Endometrium (tissue), 2 donors: ENCODE results near the gene ACTR3C.
"Not testable (repeated sequence)": the region's sequence is repeated elsewhere in the genome, so short reads cannot be mapped to it uniquely, and the experiment has no call there.

Experiments
- FAIRE-seq: peaks from 2 replicates; lab custom pipeline; 2012; peaks lifted over from hg19 to GRCh38; lab: Jason Lieb, UNC
- donor health status: control.
- donor health status: control.

Gene ACTR3C

GRCh38 chr7:150281681-150282403 lies 41.5 kb downstream of the ACTR3C start:
- FAIRE-seq: not testable (repeated sequence)

DNA sequence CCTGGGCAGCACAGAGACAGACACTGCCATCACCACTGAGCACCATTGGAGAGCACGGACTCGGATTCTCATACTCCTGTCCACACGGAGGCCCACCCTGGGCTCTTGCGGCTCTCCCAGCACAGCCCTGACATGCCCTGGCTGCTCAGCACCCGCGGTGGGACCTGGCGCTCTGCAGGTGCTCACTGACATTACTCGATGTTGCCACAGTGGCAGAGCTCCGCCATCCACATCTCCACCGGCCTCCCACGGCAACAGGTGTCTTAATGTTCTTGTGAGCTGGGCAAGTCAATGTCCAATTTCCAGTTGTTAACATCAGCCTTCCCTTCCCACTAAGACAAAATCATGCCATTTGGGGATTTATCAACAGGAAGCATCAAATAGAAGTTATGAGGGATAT lies 45.0 kb downstream of the ACTR3C start:
- not testable (repeated sequence) for FAIRE-seq

DNA sequence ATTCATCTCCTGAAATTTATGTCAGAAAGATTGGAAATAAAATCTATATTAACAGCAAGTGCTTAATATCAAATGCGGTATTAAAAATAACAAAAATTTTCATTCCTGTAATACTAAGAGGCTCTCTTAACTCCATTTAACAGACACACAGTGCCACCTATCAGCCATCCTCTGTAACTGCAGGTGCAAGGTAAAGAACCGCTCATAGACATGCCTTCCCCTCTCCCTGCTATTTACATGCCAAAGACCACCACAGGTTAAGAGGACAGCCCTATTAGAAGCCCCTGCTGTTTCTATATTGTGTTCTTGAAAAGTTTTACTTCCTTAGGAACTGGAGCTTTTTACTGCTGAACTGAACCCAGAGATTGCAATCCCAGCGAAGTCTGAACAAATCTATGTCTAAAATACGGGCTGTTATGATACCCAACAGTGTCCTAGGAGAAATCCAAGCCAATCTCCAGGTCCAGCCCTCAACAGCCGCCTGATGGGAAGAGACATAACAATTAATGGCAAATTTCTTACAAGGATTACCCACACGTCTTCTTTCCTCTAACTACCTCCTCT lies 47.1 kb downstream of the ACTR3C start:
- FAIRE-seq: not testable (repeated sequence)

DNA sequence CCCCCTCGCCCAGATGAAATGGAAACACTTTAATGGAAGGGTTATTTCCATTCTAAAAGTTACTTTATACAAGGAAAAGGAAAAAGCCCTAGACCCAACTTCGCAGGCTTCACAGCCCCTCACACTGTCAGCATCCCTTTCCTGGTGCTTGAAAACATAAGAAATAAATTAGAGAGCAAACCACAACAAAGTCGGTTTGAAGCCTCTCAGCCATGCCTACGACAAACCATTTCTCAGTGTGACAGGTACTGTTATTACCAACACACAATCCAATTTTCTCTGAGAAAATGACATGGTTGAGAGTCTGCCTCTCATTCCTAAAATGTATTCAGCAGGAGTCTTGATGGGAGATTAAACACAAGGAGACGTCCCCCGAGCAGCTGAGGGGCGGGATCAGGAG lies 51.4 kb downstream of the ACTR3C start:
- FAIRE-seq: not testable (repeated sequence)

- not testable (repeated sequence) for FAIRE-seq
Measured at GRCh38 chr7:150270101-150270824, 53.1 kb downstream of the ACTR3C start.

DNA sequence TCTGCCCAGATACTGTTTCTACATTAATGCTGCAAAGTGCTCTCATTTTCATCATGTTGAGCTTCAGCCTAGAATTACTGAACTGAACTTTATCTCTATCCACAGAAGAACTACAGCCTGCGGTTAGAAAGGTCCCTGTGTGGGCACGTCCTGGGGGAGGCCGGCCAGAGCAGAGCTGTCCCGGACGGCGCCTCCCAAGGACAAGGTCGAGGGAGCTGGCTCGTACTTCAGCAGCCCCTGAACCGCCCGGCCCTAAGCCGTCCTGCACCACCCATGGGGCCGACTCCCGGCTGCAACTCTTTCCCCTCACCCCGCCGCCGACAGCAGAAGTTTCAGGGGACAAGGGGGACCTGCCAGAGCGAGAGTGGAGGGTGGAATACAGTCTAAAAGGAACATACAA lies 54.5 kb downstream of the ACTR3C start:
- not testable (repeated sequence) for FAIRE-seq

DNA sequence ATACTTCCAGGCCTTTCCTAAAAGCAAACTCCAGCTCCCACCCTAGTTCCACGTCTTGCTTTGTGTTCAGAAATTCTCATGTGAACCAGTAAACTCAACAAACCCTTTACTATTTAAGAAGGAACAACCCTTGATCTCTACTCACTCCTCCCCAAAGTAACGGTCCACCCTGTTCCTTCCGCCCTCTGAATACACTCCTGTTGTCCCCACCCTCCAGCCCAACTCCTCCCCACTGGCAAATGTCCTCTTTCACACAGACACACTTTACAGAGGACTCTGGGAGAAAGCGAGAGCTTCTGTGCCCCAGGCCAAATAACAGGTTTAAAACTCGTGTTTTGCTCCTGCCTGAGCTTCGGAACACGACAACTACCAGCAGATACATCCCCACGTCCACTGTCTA lies 55.1 kb downstream of the ACTR3C start:
- not testable (repeated sequence) for FAIRE-seq

- FAIRE-seq: not testable (repeated sequence)
Measured at GRCh38 chr7:150266953-150267665, 56.2 kb downstream of the ACTR3C start.

GRCh38 chr7:150262656-150263055 lies 60.7 kb downstream of the ACTR3C start:
- FAIRE-seq: not testable (repeated sequence)

GRCh38 chr7:150247745-150248144 lies 75.6 kb downstream of the ACTR3C start:
- FAIRE-seq: not testable (repeated sequence)

DNA sequence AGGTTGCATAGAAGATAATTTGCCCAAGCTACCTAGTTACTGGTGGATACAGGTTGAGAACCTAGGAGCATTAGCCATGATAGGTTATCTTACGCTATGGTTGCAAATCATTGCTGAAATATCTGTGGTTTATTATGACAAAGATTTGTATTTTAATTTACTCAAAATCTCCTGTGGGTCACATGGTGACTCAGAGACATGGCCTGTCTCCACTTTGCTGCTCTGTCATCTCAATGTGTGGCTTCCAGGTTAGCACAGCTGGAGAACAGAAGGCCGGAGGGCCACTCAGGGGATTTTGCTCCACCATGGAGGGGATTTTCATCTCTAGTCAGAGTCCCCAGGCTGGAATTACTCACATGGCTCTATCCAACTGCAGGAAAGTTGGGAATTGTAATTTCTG lies 78.1 kb downstream of the ACTR3C start:
- not testable (repeated sequence) for FAIRE-seq

DNA sequence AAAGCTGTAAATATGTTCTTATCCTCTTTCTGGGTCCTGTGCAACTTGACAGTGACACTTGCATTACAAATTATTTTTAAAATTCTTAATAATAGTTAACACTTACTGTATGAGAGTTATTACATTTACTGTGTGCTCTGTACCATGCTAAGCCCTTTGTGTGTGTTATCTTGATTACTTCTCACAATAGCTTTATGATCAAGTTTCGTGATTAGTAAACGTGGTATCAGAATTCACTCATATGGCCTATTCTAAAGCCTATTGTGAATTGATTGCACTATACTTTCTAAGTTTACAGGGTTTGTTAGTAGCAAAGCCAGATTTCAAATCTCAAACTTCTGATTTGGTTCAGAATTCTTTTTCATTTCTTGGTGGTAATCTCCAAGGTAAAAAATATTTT lies 80.4 kb downstream of the ACTR3C start:
- FAIRE-seq: not testable (repeated sequence)

- FAIRE-seq: not testable (repeated sequence)
Measured at GRCh38 chr7:150225444-150225843, 97.9 kb downstream of the ACTR3C start.

DNA sequence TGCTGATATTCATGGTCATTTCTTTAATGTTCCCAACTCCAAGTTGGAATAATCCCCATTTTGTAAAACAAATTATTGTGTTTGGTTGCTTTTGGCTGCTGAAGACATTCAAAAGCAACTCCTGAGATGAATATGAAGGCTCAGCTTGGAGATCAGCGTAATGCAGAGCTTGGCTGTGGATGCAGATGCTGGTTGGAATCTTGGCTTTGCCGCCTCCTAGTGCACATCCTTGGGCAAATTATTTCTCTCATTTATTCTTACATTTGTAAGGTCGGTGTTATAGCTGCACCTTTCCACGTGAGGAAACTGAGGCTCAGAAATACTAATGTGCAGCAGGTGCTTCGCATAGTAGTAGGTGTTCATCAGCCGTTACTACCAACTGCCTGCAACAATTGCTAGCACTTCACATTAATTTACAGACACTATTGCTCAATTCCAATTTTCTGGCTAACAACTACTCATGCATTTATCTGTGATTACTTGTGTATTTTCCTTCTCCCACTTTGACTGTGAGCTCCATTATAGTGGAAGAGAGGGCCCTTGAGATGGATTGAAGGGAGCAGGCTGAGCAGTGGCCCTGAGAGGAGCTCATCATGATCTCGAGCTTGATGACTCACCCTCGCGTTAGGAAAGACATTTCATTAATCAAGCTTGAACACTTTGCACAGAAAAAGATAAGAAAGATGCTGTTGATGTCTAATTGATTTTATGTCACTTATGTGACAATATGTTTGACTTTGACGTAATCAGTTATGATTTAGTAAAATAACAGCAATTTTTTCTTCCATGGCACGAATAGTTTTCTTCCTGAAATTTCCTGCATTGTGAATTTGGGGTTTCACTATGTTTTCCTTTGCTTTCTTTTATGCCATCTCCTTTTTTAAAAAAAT lies 101.0 kb downstream of the ACTR3C start:
- FAIRE-seq: not testable (repeated sequence)

GRCh38 chr7:150220673-150221181 lies 102.6 kb downstream of the ACTR3C start:
- not testable (repeated sequence) for FAIRE-seq

GRCh38 chr7:150219941-150220658 lies 103.2 kb downstream of the ACTR3C start:
- not testable (repeated sequence) for FAIRE-seq

- FAIRE-seq: not testable (repeated sequence)
Measured at GRCh38 chr7:150206848-150207247, 116.5 kb downstream of the ACTR3C start.

- FAIRE-seq: not testable (repeated sequence)
Measured at GRCh38 chr7:150205866-150206265, 117.5 kb downstream of the ACTR3C start.

GRCh38 chr7:150204577-150204976 lies 118.8 kb downstream of the ACTR3C start:
- FAIRE-seq: not testable (repeated sequence)

- not testable (repeated sequence) for FAIRE-seq
Measured at GRCh38 chr7:150202894-150203293, 120.5 kb downstream of the ACTR3C start.
